GM23338 (cell line): Measurements from ENCODE around the gene EPHA10. TPM values are rescaled to one million over a fixed set of nuclear protein-coding genes. Genes with fewer than 3 reads are reported as not detected.

ENCODE experiments used
- ATAC-seq: fragments of 200-7000 bp; cut with Tn5 transposase; 3 replicates; pipeline ENCODE4 v1.9.1; 2020
- DNase-seq: peaks from one replicate; pipeline ENCODE4 v3.0.0-alpha.2; 2015; ENCODE audit warnings: low spot score
- H2AFZ ChIP-seq: fragments of 200-600 bp; sonication (generic); 2 replicates; pipeline ENCODE4 v1.8.0; 2016; ENCODE audit warnings: antibody characterized with exemption, mild to moderate bottlenecking, moderate library complexity
- H3F3A ChIP-seq: fragments of 200-600 bp; sonication (generic); replicated peaks from 2 replicates; pipeline ENCODE4 v1.8.0; 2017; ENCODE audit warnings: antibody characterized with exemption, mixed run types, low read depth
- H3K27ac ChIP-seq: fragments of 200-600 bp; sonication (generic); 2 replicates; pipeline ENCODE4 v1.6.1; 2016; ENCODE audit warnings: low read depth
- H3K27me3 ChIP-seq: fragments of 200-600 bp; sonication (generic); 2 replicates; pipeline ENCODE4 v1.8.0; 2016; ENCODE audit warnings: mild to moderate bottlenecking, mixed run types, moderate library complexity; ENCODE audit not compliant: insufficient read depth
- H3K36me3 ChIP-seq: fragments of 200-600 bp; sonication (generic); 2 replicates; pipeline ENCODE4 v1.8.0; 2016; ENCODE audit warnings: mild to moderate bottlenecking; ENCODE audit not compliant: insufficient read depth
- H3K4me1 ChIP-seq: fragments of 200-600 bp; sonication (generic); 2 replicates; pipeline ENCODE4 v1.8.0; 2016; ENCODE audit warnings: mild to moderate bottlenecking, moderate library complexity; ENCODE audit not compliant: insufficient read depth
- H3K4me2 ChIP-seq: fragments of 200-600 bp; sonication (generic); 2 replicates; pipeline ENCODE4 v1.7.1; 2017; ENCODE audit warnings: mixed run types
- H3K4me3 ChIP-seq: fragments of 200-600 bp; sonication (generic); 2 replicates; pipeline ENCODE4 v1.6.1; 2016; ENCODE audit warnings: mixed run types
- H3K79me2 ChIP-seq: fragments of 200-600 bp; sonication (generic); replicated peaks from 2 replicates; pipeline ENCODE4 v1.8.0; 2017; ENCODE audit warnings: mild to moderate bottlenecking; ENCODE audit not compliant: insufficient read depth
- H3K9me2 ChIP-seq: fragments of 200-600 bp; sonication (generic); 2 replicates; pipeline ENCODE4 v1.8.0; 2017; ENCODE audit not compliant: insufficient read depth
- H4K20me1 ChIP-seq: fragments of 200-600 bp; sonication (generic); replicated peaks from 2 replicates; pipeline ENCODE4 v1.8.0; 2017; ENCODE audit warnings: mild to moderate bottlenecking; ENCODE audit not compliant: insufficient read depth
- H3K27ac Mint-ChIP-seq: 2 replicates; pipeline ENCODE4 v1.8.0; 2020; ENCODE audit warnings: inconsistent platforms, mild to moderate bottlenecking, moderate library complexity, mixed read lengths
- H3K27me3 Mint-ChIP-seq: 3 replicates; pipeline ENCODE4 v1.8.0; 2022; ENCODE audit warnings: low read depth, mild to moderate bottlenecking, moderate library complexity, mixed read lengths, inconsistent platforms; ENCODE audit not compliant: insufficient read depth, poor library complexity
- H3K36me3 Mint-ChIP-seq: 3 replicates; pipeline ENCODE4 v1.8.0; 2021; ENCODE audit warnings: low read depth, mild to moderate bottlenecking, inconsistent platforms, moderate library complexity, mixed read lengths
- H3K4me1 Mint-ChIP-seq: 3 replicates; pipeline ENCODE4 v1.8.0; 2020; ENCODE audit warnings: mild to moderate bottlenecking, inconsistent platforms, mixed read lengths
- H3K4me3 Mint-ChIP-seq: 3 replicates; pipeline ENCODE4 v1.8.0; 2021; ENCODE audit warnings: moderate library complexity, mild to moderate bottlenecking, inconsistent platforms, mixed read lengths
- H3K9me3 Mint-ChIP-seq: 3 replicates; pipeline ENCODE4 v1.8.0; 2020; ENCODE audit warnings: moderate library complexity, mild to moderate bottlenecking, inconsistent platforms, mixed read lengths
- CREB1 ChIP-seq: fragments of 250-450 bp; sonication (Bioruptor Pico); IDR thresholded peaks from 2 replicates; pipeline ENCODE4 v1.5.0; 2020; ENCODE audit warnings: low read depth, mild to moderate bottlenecking, moderate library complexity
- ETS1 ChIP-seq: IDR thresholded peaks from 2 replicates; pipeline ENCODE4 v1.6.1; 2016; ENCODE audit warnings: antibody characterized with exemption
- EZH2phosphoT487 ChIP-seq: fragments of 200-600 bp; sonication (generic); IDR thresholded peaks from one replicate; pipeline ENCODE4 v1.8.1; 2018; ENCODE audit warnings: antibody characterized with exemption; ENCODE audit not compliant: unreplicated experiment
- NANOG ChIP-seq: IDR thresholded peaks from 2 replicates; pipeline ENCODE4 v1.6.1; 2016; ENCODE audit warnings: antibody characterized with exemption, borderline replicate concordance
- POLR2AphosphoS5 ChIP-seq: IDR thresholded peaks from 2 replicates; pipeline ENCODE4 v1.6.1; 2016; ENCODE audit warnings: antibody characterized with exemption, low read depth
- STAT1 ChIP-seq: IDR thresholded peaks from one replicate; pipeline ENCODE4 v1.6.1; 2016; ENCODE audit warnings: antibody characterized with exemption; ENCODE audit not compliant: unreplicated experiment
- ZNF462 ChIP-seq: fragments of 250-450 bp; sonication (Bioruptor Pico); IDR thresholded peaks from 2 replicates; pipeline ENCODE4 v1.5.0; 2020; ENCODE audit warnings: mild to moderate bottlenecking, moderate library complexity
- polyA plus RNA-seq: library from polyadenylated mRNA; unstranded; fragments of >200 nt; fragmentation: Nextera tagmentation; extraction: Ambion mirVana; gene quantifications from 2 replicates; pipeline ENCODE4 v1.2.1, GENCODE V29; 2016
- total RNA-seq: library from RNA; depleted of rRNA; stranded (reverse); fragments of >200 nt; shearing (Covaris generic); gene quantifications from 2 replicates; pipeline ENCODE4 v1.2.3, GENCODE V29; 2014

EPHA10 gene
- total and polyA plus RNA-seq, 2 experiments from 2014 or later: 0.76 to 2.4 TPM

- TF ChIP-seq STAT1 (no peak), ETS1 (peak; percentile 71; the same call in 1 of the 2 replicates), NANOG (no peak), POLR2AphosphoS5 (peak; percentile 86), EZH2phosphoT487 (no peak), CREB1 (CRISPR knock-in tag) (peak; percentile 90), ZNF462 (CRISPR knock-in tag) (no peak)
- Mint-ChIP-seq H3K4me1 (peaks cover 20% of the 10 kb centered on the region), H3K27me3 (peaks cover 3% of the 10 kb centered on the region), H3K36me3 (peaks cover 58% of the 10 kb centered on the region), H3K9me3 (no peaks in the 10 kb centered on the region), H3K4me3 (peak within 1 kb of the TSS; percentile 90), H3K27ac (peak within 1 kb of the TSS; percentile 89)
- ATAC-seq: peak; percentile 87
- peak within 1 kb of the TSS; percentile 99 for H3K4me2 ChIP-seq
- H3K36me3 ChIP-seq: peaks cover 42% of the 10 kb centered on the region
- H3K9me2 ChIP-seq: no peaks in the 10 kb centered on the region
- no peaks in the 10 kb centered on the region for H3K27me3 ChIP-seq
- peaks cover 44% of the 10 kb centered on the region for H4K20me1 ChIP-seq
- H3K27ac ChIP-seq: peak within 1 kb of the TSS; percentile 63
- DNase-seq: peak; percentile 98
- H2AFZ ChIP-seq: no peak within 1 kb of the TSS
- peaks cover 13% of the 10 kb centered on the region for H3K4me1 ChIP-seq
- peak within 1 kb of the TSS; percentile 100 for H3K4me3 ChIP-seq
- peaks cover 23% of the 10 kb centered on the region for H3F3A ChIP-seq
- H3K79me2 ChIP-seq: peaks cover 42% of the 10 kb centered on the region
Measured at GRCh38 chr1:37807555-37808368, 42.8 kb upstream of the EPHA10 start, which contains the start of the genes C1orf122 and YRDC. TSS of gene C1orf122 (plus strand) at chr1:37807790. CDS start at chr1:37808405, 615 bp downstream. TSS of gene YRDC (minus strand) at chr1:37808208. CDS start at chr1:37808180, 28 bp downstream.
